CD4-positive, alpha-beta T cell treated with Interleukin-21 for 1 hour (primary cell): ENCODE data around the gene TMEM161B.
A peak's percentile ranks its signal among the peaks of the same experiment; 100 is the strongest.
"Not testable (repeated sequence)": the region's sequence is repeated elsewhere in the genome, so short reads cannot be mapped to it uniquely, and the experiment has no call there.

Source experiments
- DNase-seq: peaks from one replicate; pipeline ENCODE4 v3.0.0-alpha.2; 2020

The TMEM161B gene

DNA sequence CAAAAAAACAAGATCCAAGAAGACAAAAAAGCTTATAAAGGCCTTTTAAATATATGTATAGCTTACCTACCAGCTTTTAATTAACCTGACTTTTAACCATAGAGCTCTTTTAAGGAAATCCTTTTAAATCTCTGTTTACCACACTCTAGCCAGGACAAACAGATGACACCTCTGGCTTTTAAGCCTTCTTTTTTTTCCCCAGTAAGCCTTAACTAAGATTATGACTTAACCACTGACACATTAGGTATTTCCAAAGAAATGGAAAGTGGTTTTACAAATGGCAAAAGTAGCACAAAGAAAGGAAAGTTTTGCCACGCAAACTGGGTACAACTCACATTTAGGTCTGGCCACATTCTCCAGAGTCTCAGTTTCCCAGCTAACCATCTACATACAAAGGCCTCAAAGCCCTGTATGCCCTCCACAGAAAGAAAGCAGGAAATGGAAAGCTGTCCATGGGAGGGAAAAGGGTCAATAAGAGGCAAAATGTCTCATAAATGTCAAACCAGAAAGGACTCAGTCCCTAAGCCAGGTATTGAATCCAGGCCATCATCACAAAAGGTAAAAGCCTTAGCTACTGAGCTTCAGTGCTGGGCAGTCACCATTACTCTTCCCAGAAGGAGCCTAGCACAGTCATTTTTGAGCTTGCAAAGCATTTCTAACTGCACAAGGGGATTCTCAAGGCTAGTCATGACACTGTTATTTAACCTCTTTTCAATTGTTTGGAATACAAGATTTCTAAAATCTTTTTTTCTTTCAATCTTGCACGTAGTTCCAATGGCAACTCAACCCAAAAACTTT lies 19.7 kb downstream of the TMEM161B start:
- DNase-seq = no peak

DNA sequence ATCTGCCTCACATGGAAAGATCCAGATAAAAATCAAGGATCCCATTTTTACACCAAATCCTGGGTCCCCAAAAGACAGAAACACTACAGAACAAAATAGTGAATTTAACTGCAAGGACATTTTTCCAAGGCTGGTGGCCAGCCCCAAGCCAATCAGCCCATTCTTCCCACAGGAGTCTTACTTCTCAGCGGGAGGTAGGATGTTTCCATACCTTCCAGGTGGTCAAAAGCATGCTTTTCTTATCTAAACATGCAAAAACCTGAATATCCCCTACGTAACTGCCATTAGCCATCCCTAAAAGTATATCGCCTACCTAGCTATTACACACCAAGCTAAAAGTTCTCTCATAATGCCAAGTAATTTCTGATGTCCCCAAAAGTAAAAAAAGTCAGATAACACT lies 20.6 kb downstream of the TMEM161B start:
- DNase-seq = no peak

GRCh38 chr5:88245893-88246244 lies 22.8 kb downstream of the TMEM161B start:
- DNase-seq = no peak

GRCh38 chr5:88245241-88245892 lies 23.3 kb downstream of the TMEM161B start:
- no peak for DNase-seq

DNA sequence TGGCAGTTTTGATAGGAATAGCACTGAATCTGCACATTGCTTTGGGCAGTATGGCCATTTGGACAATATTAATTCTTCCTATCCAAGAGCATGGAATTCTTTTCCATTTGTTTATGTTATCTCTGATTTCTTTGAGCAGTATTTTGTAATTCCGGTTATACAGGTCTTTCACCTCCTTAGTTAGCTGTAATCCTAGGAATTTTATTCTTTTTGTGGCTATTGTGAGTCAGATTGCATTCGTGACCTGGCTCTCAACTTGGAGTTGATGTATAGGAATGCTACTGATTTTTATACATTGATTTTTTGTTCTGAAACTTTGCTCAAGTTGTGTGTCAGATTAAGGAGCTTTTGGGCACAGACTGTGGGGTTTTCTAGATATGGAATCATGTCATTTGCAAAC lies 24.0 kb downstream of the TMEM161B start:
- DNase-seq = no peak

DNA sequence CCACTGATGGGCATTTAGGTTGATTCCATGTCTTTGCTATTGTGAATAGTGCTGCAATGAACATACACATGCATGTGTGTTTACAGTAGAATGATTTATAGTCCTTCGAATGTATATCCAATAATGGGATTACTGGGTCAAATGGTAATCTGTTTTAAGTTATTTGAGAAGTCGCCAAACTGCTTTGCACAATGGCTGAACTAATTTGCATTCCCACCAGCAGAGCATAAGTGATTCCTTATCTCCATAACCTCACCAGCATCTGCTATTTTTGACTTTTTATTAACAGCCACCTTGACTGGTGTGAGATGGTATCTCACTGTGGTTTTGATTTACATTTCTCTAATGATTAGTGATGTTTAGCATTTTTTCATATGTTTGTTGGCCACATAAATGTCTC lies 25.2 kb downstream of the TMEM161B start:
- not testable (repeated sequence) for DNase-seq

DNA sequence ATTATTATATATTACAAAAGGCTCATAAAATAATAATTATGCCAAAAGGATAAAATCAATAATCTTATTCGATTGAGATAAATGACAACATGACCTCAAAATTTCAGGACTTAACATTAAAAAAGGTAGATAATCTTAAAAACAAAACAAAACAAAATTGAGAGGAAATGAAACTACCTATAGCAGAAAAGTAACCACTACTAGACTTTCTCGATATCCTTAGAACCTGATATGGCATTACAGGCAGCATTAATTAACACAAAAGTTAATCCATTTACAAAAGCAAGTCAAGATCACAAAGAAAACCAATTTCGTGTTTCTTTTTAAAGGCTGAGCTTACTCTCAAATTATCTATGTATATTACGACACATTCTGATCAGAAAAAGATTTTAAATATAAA lies 29.9 kb downstream of the TMEM161B start:
- no peak for DNase-seq

- no peak for DNase-seq
Observed at GRCh38 chr5:88236866-88237642, 31.6 kb downstream of the TMEM161B start.

DNA sequence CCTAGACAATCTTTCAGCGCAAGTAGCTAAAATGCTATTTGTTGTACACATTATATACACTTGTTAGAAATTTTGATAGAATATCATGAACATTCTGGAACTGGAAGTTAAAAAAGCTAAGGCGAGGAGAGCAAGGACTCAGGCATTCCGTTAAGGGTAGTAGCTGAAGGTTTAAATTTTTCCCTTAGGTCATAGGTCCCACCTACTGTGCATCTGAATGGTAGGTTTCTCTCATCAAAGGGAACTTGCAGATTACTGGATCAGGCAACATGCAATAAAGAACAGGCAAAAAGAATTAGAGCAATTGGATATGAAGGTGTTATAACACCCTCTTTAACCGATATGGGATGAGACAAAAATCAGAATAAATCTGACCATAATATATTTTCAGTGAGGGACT lies 32.8 kb downstream of the TMEM161B start:
- no peak for DNase-seq

DNA sequence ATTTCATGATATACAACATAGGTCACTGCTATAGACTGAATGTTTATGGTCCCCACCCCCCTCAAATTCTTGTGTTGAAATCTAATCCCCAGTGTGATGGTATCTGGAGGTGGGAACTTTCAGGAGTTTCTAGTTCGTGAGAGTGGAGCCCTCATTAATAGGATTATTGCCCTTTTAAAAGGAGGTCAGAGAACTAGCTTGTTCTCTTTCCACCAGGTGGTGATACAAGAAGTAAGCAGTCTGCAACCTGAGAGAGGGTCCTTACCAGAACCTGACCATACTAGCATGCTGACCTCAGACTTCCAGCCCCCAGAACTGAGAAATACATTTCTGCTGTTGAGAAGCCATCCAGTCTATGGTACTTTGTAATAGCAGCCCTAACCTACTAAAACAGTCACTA lies 33.3 kb downstream of the TMEM161B start:
- DNase-seq = no peak

DNA sequence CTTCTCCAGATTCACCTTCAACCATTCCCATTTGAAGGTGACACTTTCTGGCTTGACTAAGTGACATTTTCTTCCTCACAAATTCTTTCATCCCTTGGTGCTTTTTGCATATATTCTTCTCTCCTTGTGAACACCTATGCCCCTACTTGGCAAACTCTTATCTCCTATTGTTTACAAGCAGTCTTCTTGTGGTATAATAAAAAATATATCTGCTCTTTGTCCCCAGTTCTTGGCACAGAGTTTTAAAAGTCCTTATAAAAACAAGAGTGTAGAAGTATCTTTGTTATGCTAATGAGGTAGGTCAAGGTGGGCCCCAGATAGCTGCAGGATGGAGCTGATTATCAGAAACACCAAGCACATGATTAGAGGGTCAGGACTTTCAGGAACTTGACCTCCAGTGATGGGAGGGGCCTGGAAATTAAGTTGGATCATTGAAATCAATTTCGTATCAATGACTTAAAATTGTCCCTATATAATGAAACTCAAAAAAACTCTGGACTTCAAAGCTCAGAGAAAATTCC lies 38.0 kb downstream of the TMEM161B start:
- DNase-seq = no peak

- DNase-seq = no peak
Observed at GRCh38 chr5:88226881-88227450, 41.7 kb downstream of the TMEM161B start.

DNA sequence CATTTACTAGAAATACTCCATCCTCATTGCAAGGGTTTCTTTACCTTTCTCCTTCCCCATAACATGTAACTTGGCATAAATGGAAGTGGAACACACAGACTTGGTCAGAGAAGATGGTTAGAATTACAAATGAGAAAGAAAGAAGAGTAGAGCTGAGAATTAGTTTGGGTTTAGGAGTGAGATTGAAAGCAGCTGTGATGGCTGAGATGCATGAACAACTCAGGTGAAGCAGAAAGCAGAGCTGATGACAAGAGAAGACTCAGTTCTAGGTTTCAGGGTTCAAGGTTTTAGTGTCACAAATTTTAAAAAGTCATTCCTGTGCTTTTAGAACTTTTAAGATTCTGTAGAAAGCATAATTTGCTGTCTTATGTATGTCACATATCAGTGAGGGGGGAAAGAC lies 54.0 kb downstream of the TMEM161B start:
- DNase-seq = no peak

GRCh38 chr5:88207575-88207974 lies 61.1 kb downstream of the TMEM161B start:
- DNase-seq = no peak

GRCh38 chr5:88203981-88204750 lies 64.5 kb downstream of the TMEM161B start:
- DNase-seq = peak; percentile 66

- no peak for DNase-seq
Observed at GRCh38 chr5:88195636-88196035, 73.0 kb downstream of the TMEM161B start.

GRCh38 chr5:88193896-88194295 lies 74.7 kb downstream of the TMEM161B start:
- no peak for DNase-seq

DNA sequence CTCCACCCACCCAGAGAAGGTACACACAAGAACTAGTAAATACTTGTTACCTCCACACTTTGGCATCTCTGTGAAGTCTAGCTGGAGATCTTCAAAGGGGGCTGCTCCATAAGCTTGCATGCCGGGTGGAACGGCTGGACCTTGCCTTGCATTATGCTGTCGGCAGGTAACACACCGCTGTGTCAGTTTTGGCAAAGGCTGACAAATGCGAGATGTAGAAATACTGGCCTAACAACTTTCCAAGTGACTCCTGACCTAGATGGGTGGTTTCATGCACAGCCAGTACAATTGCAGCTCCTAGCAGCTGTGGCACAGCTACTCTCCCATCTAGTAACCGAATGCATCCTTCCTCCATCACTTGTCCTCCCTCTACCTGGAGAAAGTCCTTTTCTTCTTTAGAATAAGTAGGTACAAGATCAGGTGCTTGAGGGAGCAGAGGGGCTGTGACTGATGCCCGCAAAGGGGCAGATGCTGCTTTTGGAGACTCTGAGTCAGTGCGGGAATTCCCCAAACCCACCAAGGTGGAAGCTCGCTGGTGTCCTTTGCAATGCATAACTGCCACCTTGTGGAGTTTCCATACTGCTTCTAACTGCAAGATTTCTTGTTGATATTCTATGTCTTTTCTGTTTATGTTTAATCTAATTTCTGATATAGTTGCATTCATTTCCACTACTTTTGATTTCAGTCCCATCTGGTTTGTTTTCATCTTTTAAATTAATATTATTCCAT lies 78.4 kb downstream of the TMEM161B start:
- no peak for DNase-seq

GRCh38 chr5:88189484-88189883 lies 79.2 kb downstream of the TMEM161B start:
- DNase-seq = not testable (repeated sequence)

- DNase-seq = no peak
Observed at GRCh38 chr5:88188458-88189132, 80.0 kb downstream of the TMEM161B start.

- no peak for DNase-seq
Observed at GRCh38 chr5:88183255-88183654, 85.4 kb downstream of the TMEM161B start.
